NCI-H460 (cell line): ENCODE data around the gene WDR3. TPM values are rescaled to one million over a fixed set of nuclear protein-coding genes. Genes with fewer than 3 reads are reported as not detected.
"Not testable (repeated sequence)": the region's sequence is repeated elsewhere in the genome, so short reads cannot be mapped to it uniquely, and the experiment has no call there.

Experiments used
- DNase-seq: peaks from one replicate; pipeline ENCODE4 v3.0.0-alpha.2; 2016; ENCODE audit warnings: low read depth; ENCODE audit errors: extremely low read depth
- polyA plus RNA-seq: library from polyadenylated mRNA; depleted of rRNA; stranded (reverse); fragments of >200 nt; gene quantifications from 2 replicates; pipeline ENCODE4 v1.2.3, GENCODE V29; 2014; cell fraction: nucleus; rRNA removed
- total RNA-seq: library from RNA; depleted of rRNA; stranded (reverse); fragments of >200 nt; shearing (Covaris generic); gene quantifications from 2 replicates; pipeline ENCODE4 v1.2.3, GENCODE V29; 2014; rRNA removed

Gene WDR3
- total RNA-seq = 27.9 and 28.4 TPM in 2 replicates
- 50.2 and 73.2 TPM in 2 replicates for polyA plus RNA-seq

DNA sequence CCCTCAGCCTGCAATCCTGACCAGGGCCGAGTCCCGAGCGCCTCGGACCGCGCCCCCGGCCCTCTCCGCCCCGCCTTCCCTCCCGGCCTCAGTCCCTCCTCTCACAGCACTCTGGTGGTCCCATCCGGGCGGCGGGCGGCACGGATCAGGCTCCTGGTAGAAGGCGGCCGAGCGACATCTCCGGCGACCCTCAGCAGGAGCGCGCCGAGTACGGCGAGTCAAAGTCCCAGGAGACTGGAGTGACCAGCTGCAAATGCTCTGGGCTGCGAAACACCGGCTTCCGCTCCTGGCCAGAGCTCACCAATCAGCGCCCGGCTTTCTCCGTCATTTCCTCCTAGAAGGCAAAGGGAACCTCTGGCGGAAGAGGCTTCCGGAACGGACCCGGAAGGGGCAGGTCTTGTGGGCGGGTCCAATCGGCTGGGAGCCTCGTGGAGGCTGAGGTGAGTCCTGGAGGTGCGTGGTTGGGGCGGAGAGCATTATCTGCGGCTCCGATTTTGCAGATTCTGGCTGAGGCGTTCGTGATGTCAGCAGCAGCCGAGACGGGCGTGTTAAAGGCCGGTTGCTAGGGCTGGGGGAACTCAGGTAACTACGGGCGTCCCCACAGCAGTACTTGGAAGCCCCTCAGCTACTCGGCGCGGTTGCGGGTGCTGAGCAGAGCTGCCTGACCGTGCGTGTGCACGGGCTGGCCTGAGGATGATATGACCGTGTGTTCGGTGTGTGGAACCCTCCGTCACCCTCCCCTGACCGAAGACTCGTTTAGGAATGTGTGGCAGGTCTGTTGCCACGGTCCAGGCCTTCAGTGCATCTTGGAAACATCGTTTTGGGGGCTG lies at the start of gene WDR3, which contains the start of gene GDAP2:
Gene WDR3 (plus strand): TSS at position 397 of the 830 bp plus-strand sequence. CDS start 3,581 bp downstream, outside the sequence.
Gene GDAP2 (minus strand): TSS at position 279 of the 830 bp plus-strand sequence. CDS start 9,264 bp downstream, outside the sequence.
- DNase-seq = peak; percentile 92

DNA sequence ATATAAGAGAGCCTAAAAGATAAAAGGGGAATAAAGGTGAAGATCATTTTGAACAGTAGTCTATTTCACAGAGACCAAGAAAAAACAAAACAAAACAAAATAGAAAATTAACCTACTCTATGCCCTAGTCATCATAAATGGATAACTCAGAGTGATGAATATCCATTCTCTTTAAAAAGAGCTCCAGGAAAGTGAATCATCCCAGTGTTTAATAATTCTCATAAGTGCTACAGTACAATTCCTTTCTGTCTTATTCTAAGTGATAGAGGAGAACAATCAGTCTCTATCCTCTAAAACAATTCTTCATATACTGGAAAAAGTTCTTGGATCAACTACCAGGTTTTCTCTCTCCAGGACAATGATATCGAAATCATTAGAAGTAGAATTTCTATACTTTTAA lies 45.9 kb upstream of the WDR3 start:
- DNase-seq = no peak

DNA sequence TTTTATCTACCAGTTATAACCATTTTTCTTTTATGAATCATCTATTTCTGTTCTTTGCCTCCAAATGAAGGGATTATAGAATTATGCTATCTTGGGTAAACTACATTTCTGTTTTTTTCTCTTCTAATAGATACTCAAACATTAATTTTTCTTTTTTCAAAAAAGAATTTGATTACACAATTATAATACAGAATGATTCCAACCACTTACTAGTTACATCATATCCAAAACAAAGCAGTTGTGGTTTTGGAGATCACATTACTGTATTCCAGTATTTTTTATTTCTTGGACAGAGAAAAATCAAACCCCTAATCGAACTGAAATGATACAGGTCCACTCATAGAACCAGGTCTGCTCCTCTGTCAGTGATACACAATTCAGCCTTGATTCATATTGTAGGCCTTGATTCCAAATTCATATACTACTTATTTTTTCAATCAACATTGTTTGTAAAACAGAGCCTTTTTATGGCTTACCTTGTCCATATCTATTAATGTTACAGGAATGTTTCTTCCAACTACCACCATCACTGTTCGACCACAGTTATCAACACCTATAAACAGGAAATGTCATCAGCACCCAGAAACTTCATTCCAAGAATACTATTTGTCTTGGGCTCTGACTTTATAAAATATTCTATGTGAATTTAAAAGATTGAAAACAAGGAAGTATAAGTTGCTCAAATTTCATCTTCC lies 43.3 kb upstream of the WDR3 start:
- DNase-seq = no peak

DNA sequence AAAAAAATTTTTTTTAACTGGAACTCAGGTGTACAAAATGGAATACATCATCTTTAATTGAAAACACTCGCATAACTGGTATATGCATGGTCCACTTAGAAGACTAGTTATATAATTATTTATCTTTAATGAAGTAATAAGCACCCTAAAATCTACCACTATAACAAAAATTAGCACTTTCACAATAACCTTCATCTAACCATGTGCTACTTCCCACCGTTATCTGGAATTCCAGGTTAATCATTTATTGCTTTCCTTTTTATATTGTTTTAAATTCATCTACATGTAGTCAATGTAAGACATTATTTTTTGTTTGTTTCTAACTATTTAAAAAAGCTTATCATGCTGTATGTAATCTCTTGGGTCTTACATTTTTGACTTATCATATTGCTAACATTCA lies 39.1 kb upstream of the WDR3 start:
- no peak for DNase-seq

DNA sequence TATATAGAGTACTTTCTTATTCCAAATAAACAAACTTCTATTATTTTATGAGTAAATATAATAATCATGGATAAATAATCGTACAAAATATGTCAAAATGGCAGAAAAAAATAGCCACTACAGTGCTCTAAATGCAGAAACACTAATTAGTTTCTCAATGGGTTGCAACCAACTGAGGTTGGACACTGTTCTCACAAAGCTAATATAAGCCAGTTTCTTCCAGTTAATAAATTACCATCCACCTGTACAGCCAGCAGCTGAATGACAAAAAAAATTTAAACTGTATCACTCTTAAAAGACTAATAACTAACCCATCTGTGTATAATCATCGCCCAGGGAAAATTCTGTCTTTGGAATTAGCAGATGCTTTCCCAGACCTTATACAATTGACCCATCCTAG lies 37.0 kb upstream of the WDR3 start:
- DNase-seq = no peak

DNA sequence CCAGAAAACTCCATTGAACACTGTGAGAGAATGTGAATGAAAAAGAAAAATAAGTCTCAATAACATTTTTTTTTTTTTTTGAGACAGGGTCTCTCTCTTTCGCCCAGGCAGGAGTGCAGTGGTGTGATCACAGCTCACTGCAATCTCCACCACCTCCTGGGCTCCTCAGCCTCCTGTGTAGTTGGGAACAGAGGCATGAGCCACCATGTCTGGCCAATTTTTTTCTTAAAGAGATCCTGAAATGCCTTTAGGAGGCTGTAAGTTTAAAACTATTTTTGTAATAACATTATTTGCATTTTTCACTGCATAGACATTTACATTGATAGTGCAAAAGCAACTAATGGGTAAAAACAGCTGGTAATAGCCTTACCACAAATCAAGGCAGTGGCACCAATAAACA lies 35.5 kb upstream of the WDR3 start:
- DNase-seq = no peak

DNA sequence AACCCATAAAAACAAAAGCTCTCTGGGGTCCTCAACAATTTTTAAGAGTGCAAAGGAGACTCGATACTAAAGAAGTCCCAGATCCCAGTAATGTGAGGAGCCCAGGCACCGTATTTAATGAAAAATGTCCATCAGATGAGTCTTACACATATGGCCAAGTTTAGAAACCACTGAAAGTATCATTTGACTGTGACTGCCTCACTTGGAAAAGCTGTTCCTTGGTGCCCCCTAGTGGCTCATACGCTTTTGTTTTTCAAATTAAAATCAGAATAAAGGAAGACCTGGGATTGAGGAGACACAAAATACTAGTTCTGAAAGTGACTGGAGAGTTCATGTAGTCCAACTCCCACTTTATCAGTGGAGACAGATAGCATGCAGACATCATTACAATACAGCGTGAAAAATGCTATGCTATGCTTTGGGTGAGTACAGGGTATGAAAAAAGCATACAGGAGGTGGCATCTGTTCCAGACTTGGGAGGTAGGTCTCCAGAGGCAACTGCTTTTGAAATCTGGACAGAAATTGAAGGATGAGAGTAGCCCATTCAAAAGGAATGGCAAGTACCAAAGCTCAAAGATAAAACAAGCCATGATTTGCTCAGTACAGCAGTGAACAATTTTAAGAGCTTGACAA lies 33.9 kb upstream of the WDR3 start:
- peak; percentile 47 for DNase-seq

DNA sequence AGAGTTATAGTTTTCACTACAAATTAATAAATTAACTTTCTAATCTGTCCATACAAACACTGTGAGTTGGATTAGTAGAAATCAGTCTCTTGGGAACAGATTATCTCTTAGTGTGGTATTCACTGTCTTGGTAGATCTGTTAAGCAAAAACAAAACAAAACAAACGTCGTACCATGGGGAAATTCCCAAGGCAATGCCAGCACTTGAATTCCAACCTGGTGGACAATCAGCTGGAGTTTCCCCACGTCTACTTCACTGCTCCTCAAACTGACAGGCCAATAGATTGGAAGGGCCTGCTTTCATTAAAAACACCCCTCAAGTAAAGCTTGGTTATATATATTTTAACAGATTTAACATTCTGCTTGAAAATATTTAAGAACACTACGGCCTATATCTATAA lies 32.0 kb upstream of the WDR3 start:
- no peak for DNase-seq

DNA sequence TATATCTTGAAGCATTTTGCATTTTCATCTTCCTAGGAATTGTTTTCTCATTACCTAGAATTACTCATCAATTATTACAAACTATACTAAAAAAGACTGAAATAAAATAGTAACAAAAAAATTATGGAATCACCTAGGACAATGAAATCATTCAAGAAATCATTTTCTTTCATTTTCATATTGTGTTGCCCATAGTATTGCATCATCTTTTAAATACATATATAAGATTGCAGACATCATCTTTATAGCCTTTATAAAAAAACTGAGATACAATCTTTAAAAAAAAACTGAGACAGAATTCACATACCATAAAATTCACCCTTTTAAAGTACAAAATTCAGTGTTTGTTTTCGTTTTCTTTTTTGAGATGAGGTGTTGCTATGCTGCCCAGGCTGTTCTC lies 29.7 kb upstream of the WDR3 start:
- DNase-seq = no peak

DNA sequence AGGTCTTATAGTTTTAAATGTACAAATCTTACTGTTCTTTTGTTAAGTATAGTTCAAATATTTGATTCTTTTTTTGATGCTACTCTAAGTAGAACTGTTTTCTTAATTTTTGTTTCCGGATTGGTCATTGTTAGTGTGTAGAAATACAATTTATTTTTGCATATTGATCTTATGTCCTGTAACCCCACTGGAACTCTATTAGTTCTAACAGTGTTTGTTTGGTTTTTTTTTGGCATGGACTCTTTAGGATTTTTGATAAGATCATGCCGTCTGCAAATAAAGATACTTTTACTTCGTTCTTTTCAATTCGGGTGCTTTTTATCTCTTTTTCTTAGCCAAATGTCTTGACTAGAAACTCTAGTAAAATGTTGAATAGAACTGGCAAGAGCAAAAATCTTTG lies 26.6 kb upstream of the WDR3 start:
- DNase-seq = no peak

DNA sequence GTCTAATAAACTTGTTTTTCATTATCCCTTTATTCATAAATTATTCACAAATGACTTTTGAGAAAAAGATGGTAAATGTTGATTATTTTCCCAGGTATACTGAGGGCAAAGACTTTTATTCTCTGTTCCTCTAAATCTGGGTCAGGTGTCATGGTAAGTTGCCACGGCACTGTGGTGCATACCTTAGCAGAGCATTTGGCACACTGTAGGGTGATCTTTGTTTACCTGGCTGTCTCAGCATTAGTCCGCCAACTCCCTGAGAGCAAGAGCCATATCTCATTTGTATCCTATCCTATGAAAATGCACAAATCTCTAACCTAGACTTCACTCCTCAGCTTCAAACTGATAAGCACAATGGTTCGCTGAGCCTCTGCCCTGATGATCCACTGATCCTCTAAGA lies 25.1 kb upstream of the WDR3 start:
- DNase-seq = no peak

DNA sequence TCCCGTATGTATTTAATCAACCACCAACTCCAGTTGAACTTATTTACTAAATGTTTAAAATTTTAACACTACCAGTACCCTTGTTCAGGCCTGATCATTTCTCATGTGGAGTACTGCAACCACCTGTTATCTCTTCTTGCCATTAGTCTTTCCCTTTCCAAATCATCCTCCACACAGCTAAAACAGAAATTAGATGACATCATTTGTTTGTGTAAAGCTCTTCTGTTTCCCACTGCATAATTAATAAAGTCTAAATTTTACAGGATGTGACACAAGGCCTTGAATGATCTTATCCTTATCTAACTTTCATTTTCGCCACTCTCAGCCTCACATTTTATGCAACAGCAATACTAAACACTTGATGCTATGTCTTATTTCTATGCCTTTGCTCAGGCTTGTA lies 24.5 kb upstream of the WDR3 start:
- DNase-seq = no peak

DNA sequence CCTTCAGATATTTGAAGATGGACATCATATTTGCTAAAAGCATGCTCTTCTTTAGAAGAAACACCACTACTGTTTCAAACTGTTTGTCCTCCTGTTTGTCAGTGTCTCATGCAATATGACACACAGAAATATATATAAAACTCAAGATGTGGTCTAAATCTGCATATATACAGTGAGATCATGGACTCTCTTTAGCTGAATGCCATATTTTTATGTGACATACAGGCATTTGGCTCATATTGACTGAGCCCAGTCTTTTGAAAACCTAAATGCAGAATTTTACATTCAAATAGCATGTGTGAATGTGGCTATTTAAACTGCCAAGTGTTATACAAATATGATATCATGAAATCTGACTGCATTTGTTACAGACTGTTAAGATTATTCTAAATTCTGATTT lies 18.5 kb upstream of the WDR3 start:
- no peak for DNase-seq

DNA sequence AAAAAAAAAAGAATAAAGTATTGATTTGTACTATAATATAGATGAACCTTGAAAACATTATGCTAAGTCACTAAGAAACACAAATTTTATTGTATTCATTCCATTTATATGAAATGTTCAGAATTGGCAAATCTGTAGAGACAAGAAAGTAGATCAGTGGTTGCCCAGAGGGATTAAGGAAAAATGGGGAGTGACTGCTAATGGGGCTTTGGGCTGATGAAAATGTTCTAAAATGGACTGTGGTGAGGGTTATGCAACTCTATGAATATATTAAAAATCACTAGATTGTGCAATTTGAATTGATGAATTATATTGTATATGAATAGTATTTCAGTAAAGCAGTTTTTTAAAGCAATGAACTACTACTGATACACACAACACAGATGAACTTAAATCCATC lies 10.2 kb upstream of the WDR3 start:
- no peak for DNase-seq

DNA sequence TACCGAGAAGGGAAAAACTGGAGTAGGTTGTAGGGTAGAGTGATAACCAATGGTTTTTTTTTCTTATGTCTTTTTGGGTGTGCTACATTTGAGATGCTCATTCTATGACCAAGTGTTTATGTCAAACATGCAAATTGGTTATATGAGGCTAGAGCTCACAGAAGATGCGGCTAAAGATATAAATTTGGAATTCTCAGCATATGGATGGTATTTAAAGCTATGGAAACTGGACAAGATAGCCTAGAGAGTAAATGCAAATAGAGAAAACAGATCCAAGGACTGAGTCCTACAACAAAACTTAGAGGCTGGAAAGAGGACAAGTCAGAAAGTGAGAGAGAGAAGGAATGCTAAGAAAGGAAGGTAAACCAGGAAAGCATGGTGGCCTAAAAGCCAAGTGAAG lies 7.5 kb upstream of the WDR3 start:
- no peak for DNase-seq

DNA sequence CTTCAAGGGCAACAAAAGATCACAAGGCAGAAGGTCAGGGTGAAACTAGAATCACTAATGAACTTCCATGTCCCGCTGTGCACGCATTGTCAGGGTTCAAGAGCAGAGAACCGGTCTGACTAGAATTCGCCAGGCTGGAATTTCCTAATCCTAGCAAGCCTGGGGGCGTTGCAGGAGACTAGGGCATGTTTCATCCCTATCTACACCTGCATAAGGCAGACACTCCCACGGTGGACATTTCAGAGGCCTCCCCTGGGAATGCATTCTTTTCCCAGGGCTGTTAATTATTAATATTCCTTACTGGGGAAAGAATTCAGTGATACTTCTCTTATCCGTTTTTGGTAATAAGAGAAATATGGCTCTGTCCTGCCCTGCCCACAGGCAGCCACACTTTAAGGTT lies 6.8 kb upstream of the WDR3 start:
- DNase-seq = not testable (repeated sequence)

DNA sequence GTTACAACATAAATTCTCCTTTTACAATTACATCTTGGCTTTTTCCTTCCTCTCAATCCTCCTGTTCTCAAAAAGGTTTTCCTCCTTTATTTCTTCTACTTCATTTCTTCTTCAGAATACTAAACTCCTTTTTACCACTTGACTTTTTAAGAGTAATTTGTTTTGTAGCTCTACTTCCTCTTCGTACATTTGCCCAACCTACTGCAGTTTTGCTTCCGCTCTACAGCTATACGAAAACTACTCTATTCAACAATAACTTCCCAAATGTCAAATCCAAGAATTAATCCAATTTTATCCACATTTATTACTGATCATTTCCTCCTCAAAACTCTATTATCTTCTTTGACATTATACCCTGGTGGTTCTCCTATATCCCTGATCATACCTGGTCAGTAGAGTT lies 3.6 kb upstream of the WDR3 start:
- no peak for DNase-seq

DNA sequence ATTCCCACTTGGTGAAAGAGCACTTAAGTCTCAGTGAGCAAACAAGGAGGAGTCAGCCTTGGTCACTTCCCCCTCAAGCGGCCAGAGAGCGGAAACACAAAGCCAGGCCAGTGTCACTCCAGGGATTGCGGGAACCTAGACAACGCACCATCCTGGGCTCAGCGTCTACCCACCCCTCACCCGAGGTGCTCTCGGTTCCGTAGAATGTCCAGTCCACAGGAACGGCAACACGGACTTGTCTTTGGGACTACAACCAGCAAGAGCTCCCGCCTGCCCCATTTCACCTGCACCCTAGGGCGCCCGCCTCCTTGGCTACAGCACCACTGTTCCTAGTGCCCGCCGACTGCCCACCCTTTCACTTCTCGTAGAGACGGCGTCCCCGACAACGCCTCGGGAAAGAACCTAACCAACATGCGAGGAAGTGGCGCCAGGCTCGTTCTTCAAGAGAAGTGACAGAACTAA lies 627 bp upstream of the WDR3 start:
- peak; percentile 40 for DNase-seq

DNA sequence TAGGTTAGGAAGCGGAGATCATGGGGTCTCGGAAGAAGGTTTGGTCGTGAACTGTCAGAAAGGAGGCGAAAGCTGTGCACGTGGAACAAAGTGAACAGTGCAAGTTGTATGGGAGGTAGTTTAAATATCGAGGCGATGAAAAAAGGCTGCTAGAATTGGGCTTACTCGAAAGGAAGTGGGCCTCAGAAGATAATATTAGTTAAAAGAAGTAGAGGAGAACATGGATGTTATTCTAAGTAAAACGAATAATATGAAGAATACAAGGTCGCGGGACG lies 571 bp downstream of the WDR3 start:
- DNase-seq = no peak

DNA sequence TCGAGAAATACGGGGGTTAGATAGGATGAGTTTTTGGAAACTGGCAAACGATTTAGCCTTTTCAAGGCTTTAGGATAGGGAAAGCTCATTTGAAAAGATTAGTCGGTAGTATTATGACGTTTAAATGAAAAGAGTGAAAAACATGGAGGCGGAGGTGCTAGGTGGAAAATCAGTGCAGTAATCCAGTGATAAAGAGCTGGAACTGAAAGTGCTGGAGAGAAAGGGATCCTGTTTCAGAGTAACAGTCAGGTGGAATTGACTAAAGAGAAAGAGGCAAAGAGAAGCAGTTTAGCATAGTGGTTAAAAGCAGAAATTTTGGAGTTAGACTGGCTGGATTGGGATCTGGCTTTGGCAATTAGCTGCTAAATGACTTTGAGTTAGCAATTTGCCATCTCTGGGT lies 945 bp downstream of the WDR3 start:
- no peak for DNase-seq

DNA sequence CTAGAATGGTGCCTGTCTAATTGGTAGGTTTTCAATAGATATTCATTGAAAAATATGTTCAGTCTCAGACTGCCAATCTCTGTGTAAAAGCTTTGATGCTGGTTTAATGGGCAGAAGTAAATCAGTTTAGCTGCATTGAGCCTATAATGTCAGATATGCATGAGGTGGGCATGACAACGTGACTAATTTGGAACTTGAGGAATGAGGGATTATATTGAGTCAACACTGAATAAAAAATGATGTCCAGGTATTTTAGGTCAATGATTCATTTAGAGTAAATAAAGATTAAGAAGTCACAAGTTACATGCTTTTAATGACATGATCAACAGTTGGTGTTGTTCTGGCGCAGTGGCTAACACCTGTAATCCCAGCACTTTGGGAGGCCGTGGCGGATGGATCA lies 3.0 kb downstream of the WDR3 start:
- DNase-seq = no peak

DNA sequence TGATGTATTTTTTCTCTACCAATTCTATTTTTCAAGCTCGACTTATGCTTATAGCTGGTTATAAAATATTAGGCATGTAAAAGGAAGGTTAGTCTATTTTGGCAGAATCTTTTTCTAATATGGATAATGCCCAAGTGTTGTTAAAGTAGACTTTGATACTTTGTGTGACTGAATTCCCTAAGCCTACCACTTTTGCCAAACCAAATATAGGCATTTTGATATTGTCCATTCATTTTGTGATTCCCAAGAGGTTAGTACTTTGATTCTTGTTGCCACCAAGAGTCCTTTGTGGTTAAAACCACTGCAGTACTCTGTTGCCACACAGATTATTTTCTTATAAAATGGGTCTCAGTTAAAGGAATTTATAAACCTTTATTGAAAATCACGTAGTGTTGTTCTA lies 4.2 kb downstream of the WDR3 start:
- no peak for DNase-seq
